Bronchial smooth muscle cell (primary cell): ENCODE data around the gene FBXO28. TPM values are rescaled to one million over a fixed set of nuclear protein-coding genes. Genes with fewer than 3 reads are reported as not detected.

Source experiments
- total RNA-seq: library from RNA; depleted of rRNA; stranded (reverse); fragments of >200 nt; gene quantifications from 2 replicates; pipeline ENCODE4 v1.2.1, GENCODE V29; 2014

FBXO28 gene
- 22.7 and 24.8 TPM in 2 replicates for total RNA-seq

GRCh38 chr1:224113918-224114786 is at the start of gene FBXO28:
Gene FBXO28, plus strand, starts transcription at chr1:224114111. Its CDS starts 19 bp downstream, at chr1:224114130.

GRCh38 chr1:224182866-224183590 is 69.1 kb downstream of the FBXO28 start, which contains the start of gene DEGS1:
Gene DEGS1, plus strand, starts transcription at chr1:224183240. Its CDS starts 97 bp downstream, at chr1:224183337.

Other genes with a start within 250 kb of the FBXO28 start
- 30.1 and 45.6 TPM in 2 replicates for gene DEGS1, start 69.1 kb downstream of the FBXO28 start, total RNA-seq
- gene NVL, start 216.1 kb downstream of the FBXO28 start, total RNA-seq, result 20.1 and 23.2 TPM in 2 replicates
- gene CNIH4, start 242.8 kb downstream of the FBXO28 start, total RNA-seq, result 76.3 and 137 TPM in 2 replicates